HCT116 (cell line): ENCODE measurements around the gene DLX5. TPM values are rescaled to one million over a fixed set of nuclear protein-coding genes. Genes with fewer than 3 reads are reported as not detected.

Experiments
- ATAC-seq: fragments of 200-7000 bp; cut with Tn5 transposase; 2 replicates; pipeline ENCODE4 v1.9.1; 2020; ENCODE audit warnings: mild to moderate bottlenecking, moderate library complexity
- BruUV-seq: library from RNA; stranded (reverse); fragments of 400-500 nt; replicated peaks from 2 replicates; lab custom pipeline; 2021; lab: Mats Ljungman, UMichigan
- CTCF ChIA-PET: fragments of 300-600 bp; sonication (Branson Sonifier 250); formaldehyde crosslinking; loops from one replicate; lab custom pipeline; 2021; ENCODE audit warnings: antibody characterized with exemption; lab: Charles Lee
- POLR2A ChIA-PET: fragments of 300-600, 350-600 bp; sonication (Branson Sonifier 250); formaldehyde crosslinking; loops from one replicate; lab custom pipeline; 2021; ENCODE audit warnings: antibody characterized with exemption; lab: Charles Lee
- RAD21 ChIA-PET, 2 experiments: fragments of 300-600 bp; sonication (Branson Sonifier 250); formaldehyde crosslinking; loops; one replicate each; lab custom pipeline; 2023; ENCODE audit warnings: low total read pairs in 2 of 2; ENCODE audit not compliant: uncharacterized antibody in 2 of 2, unreplicated experiment in 2 of 2, low non-redundant PET in 1 of 2; lab: Charles Lee
- DNase-seq: peaks from one replicate; pipeline ENCODE4 v3.0.0-alpha.2; 2010; ENCODE audit warnings: low read depth, low spot score
- H2AFZ ChIP-seq: fragments of 200-600 bp; shearing (Covaris generic), sonication (generic); 2 replicates; pipeline ENCODE4 v1.6.1; 2017; ENCODE audit warnings: low read depth, mixed run types, mixed read lengths, antibody characterized with exemption, low read length; ENCODE audit not compliant: poor library complexity, severe bottlenecking
- H3K27ac ChIP-seq: 2 replicates; pipeline ENCODE4 v1.5.1; 2012; ENCODE audit warnings: low read depth, low read length
- H3K27me3 ChIP-seq: fragments of 200-600 bp; sonication (generic); 2 replicates; pipeline ENCODE4 v1.6.1; 2016; ENCODE audit warnings: mixed run types, low read length, mixed read lengths; ENCODE audit not compliant: insufficient read depth
- H3K36me3 ChIP-seq, 2 experiments: fragments of 200-500 bp in 1 of 2; fragments of 200-600 bp in 1 of 2; sonication (Bioruptor generic) in 1 of 2; sonication (generic) in 1 of 2; 2 replicates each; pipeline versions ENCODE4 v1.5.1 to v1.6.1; 2014 to 2016; ENCODE audit warnings: low read length in 2 of 2, inconsistent platforms in 1 of 2, mixed read lengths in 1 of 2, mixed run types in 1 of 2; ENCODE audit not compliant: insufficient read depth in 2 of 2, control insufficient read depth in 1 of 2
- H3K4me1 ChIP-seq, 2 experiments: fragments of 200-600 bp in 1 of 2; sonication (generic) in 1 of 2; 2 replicates each; pipeline versions ENCODE4 v1.5.1 to v1.6.1; 2012 to 2017; ENCODE audit warnings: low read length in 2 of 2, inconsistent platforms in 1 of 2, mild to moderate bottlenecking in 1 of 2, mixed read lengths in 1 of 2, mixed run types in 1 of 2, moderate library complexity in 1 of 2; ENCODE audit not compliant: insufficient read depth in 2 of 2, control insufficient read depth in 1 of 2
- H3K4me2 ChIP-seq: fragments of 200-600 bp; sonication (generic); 2 replicates; pipeline ENCODE4 v1.6.1; 2017; ENCODE audit warnings: mixed run types, low read length, mixed read lengths
- H3K4me3 ChIP-seq, 2 experiments: fragments of 200-600 bp in 1 of 2; sonication (generic) in 1 of 2; replicated peaks in 1 of 2; 2 replicates each; pipeline ENCODE4 v1.5.1; 2011 to 2016; ENCODE audit warnings: low read length in 2 of 2, control low read depth in 1 of 2, low read depth in 1 of 2, mild to moderate bottlenecking in 1 of 2, mixed read lengths in 1 of 2, mixed run types in 1 of 2
- H3K79me2 ChIP-seq: fragments of 200-600 bp; sonication (generic); 2 replicates; pipeline ENCODE4 v1.6.1; 2017; ENCODE audit warnings: mild to moderate bottlenecking, mixed run types, low read length, moderate library complexity, mixed read lengths; ENCODE audit not compliant: insufficient read depth
- H3K9ac ChIP-seq: fragments of 200-600 bp; sonication (generic); 2 replicates; pipeline ENCODE4 v1.6.1; 2016; ENCODE audit warnings: low read length, mixed read lengths
- H3K9me2 ChIP-seq: fragments of 200-600 bp; sonication (generic), shearing (Covaris generic); 2 replicates; pipeline ENCODE4 v1.6.1; 2017; ENCODE audit warnings: mixed run types, mild to moderate bottlenecking, moderate library complexity; ENCODE audit not compliant: insufficient read depth
- H3K9me3 ChIP-seq, 2 experiments: fragments of 200-500 bp in 1 of 2; fragments of 200-600 bp in 1 of 2; sonication (Bioruptor generic) in 1 of 2; sonication (generic) in 1 of 2; 2 replicates each; pipeline ENCODE4 v1.6.1; 2014 to 2017; ENCODE audit warnings: low read length in 2 of 2, mixed read lengths in 2 of 2, inconsistent platforms in 1 of 2, low read depth in 1 of 2, mild to moderate bottlenecking in 1 of 2, mixed run types in 1 of 2, moderate library complexity in 1 of 2; ENCODE audit not compliant: control insufficient read depth in 1 of 2, insufficient read depth in 1 of 2
- H4K20me1 ChIP-seq: fragments of 200-600 bp; sonication (generic), shearing (Covaris generic); 2 replicates; pipeline ENCODE4 v1.6.1; 2017; ENCODE audit warnings: mixed run types, mild to moderate bottlenecking, moderate library complexity; ENCODE audit not compliant: insufficient read depth
- ATF3 ChIP-seq: IDR thresholded peaks from 2 replicates; pipeline ENCODE4 v1.6.1; 2012
- CBX3 ChIP-seq: IDR thresholded peaks from 2 replicates; pipeline ENCODE4 v1.6.1; 2012; ENCODE audit warnings: low read depth
- CEBPB ChIP-seq: IDR thresholded peaks from 2 replicates; pipeline ENCODE4 v1.6.1; 2012; ENCODE audit warnings: low read depth
- CTCF ChIP-seq, 3 experiments: fragments of 200-600 bp in 1 of 3; sonication (generic) in 1 of 3; IDR thresholded peaks in 2 of 3; conservative IDR thresholded peaks in 1 of 3; 2 replicates each; pipeline ENCODE4 v1.5.1; 2012 to 2017; ENCODE audit warnings: low read depth in 2 of 3, low read length in 2 of 3, antibody characterized with exemption in 1 of 3, borderline replicate concordance in 1 of 3, control low read depth in 1 of 3, mild to moderate bottlenecking in 1 of 3, mixed read lengths in 1 of 3, mixed run types in 1 of 3, moderate library complexity in 1 of 3; ENCODE audit not compliant: insufficient read depth in 1 of 3
- EZH2phosphoT487 ChIP-seq: fragments of 200-600 bp; IDR thresholded peaks from 2 replicates; pipeline ENCODE4 v1.6.1; 2018; ENCODE audit warnings: antibody characterized with exemption, borderline replicate concordance
- FOSL1 ChIP-seq: IDR thresholded peaks from 2 replicates; pipeline ENCODE4 v1.6.1; 2012; ENCODE audit warnings: low read depth
- MAX ChIP-seq: IDR thresholded peaks from 2 replicates; pipeline ENCODE4 v1.6.1; 2012
- POLR2A ChIP-seq: IDR thresholded peaks from 2 replicates; pipeline ENCODE4 v1.7.0; 2011; ENCODE audit warnings: borderline replicate concordance; ENCODE audit not compliant: insufficient read depth, insufficient read length; ENCODE audit errors: extremely low read depth
- POLR2AphosphoS5 ChIP-seq: IDR thresholded peaks from 2 replicates; pipeline ENCODE4 v1.6.1; 2011; ENCODE audit warnings: mild to moderate bottlenecking, low read depth, low read length, moderate library complexity
- RAD21 ChIP-seq: IDR thresholded peaks from 2 replicates; pipeline ENCODE4 v1.6.1; 2012; ENCODE audit warnings: low read depth, mild to moderate bottlenecking
- REST ChIP-seq: IDR thresholded peaks from 2 replicates; pipeline ENCODE4 v1.6.1; 2012; ENCODE audit warnings: low read depth
- SIN3A ChIP-seq: IDR thresholded peaks from 2 replicates; pipeline ENCODE4 v1.6.1; 2012; ENCODE audit warnings: low read depth
- SP1 ChIP-seq: IDR thresholded peaks from 2 replicates; pipeline ENCODE4 v1.6.1; 2012; ENCODE audit warnings: low read depth
- SRF ChIP-seq: IDR thresholded peaks from 2 replicates; pipeline ENCODE4 v1.6.1; 2012; ENCODE audit warnings: low read depth
- ZBTB33 ChIP-seq: IDR thresholded peaks from 2 replicates; pipeline ENCODE4 v1.6.1; 2011; ENCODE audit warnings: mild to moderate bottlenecking, low read length, moderate library complexity; ENCODE audit not compliant: insufficient replicate concordance; ENCODE audit errors: extremely low read depth
- ZFX ChIP-seq: fragments of 450-650 bp; IDR thresholded peaks from 2 replicates; pipeline ENCODE4 v1.6.1; 2017
- ZNF274 ChIP-seq: fragments of 200-500 bp; sonication (Bioruptor generic); IDR thresholded peaks from 2 replicates; pipeline ENCODE4 v1.6.1; 2014; ENCODE audit warnings: mild to moderate bottlenecking, low read depth, low read length, inconsistent platforms
- intact Hi-C: fragments of 100-400 bp; cut with micrococcal nuclease; formaldehyde crosslinking; loops from 2 replicates; pipeline ENCODE4 v1.10.0; 2022
- total RNA-seq: library from RNA; stranded (reverse); gene quantifications from one replicate; pipeline ENCODE4 v1.2.1, GENCODE V29; 2021; ENCODE audit not compliant: unreplicated experiment

Gene DLX5
- total RNA-seq, 1 experiment from 2014 or later, result not detected

DNA sequence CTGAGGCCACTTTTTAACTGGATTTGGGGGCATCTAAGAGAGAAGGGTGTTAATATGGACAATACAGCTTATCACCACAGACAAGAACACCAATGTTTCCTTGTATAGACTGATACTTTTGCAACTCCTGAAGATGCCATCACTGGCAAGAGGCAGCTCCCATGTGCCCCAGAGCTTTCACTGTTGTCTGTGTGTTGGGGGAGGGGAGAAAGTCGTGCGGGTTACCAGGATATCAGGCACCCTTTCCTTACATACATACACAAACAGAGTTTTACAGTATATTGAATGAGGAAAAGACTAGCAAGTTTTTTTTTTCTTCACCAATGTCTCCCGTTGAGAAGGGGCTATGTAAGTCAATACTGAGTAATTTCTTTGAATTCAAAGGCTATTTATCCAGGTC lies 23.4 kb downstream of the DLX5 start (continued):
- no peak for TF ChIP-seq CTCF (IDR thresholded peaks at IDR 0.05 in 2 of 3, conservative IDR thresholded peaks at IDR 0.05 in 1 of 3; ENCODE audit: borderline replicate concordance in 1 of 3, insufficient read depth in 1 of 3, low read depth in 2 of 3, low read length in 2 of 3)

GRCh38 chr7:96998744-96999143 lies 25.9 kb downstream of the DLX5 start:
- RAD21 ChIA-PET, result no interaction called here
- TF ChIP-seq CEBPB, result no peak
- no peak for TF ChIP-seq ZBTB33
- no peak for TF ChIP-seq ATF3
- no peak for TF ChIP-seq ZNF274
- TF ChIP-seq SIN3A, result no peak
- no peak for TF ChIP-seq MAX
- no peak for TF ChIP-seq POLR2A
- TF ChIP-seq SP1, result no peak
- no peak for TF ChIP-seq RAD21
- no peak for TF ChIP-seq REST
- TF ChIP-seq SRF, result no peak
- no peak for TF ChIP-seq CBX3
- no peak for TF ChIP-seq FOSL1
- no peak for TF ChIP-seq EZH2phosphoT487
- TF ChIP-seq POLR2AphosphoS5, result no peak
- no peak for TF ChIP-seq ZFX
- Histone ChIP-seq H3K4me3 (no peak overlapping the region), H3K27me3 (peaks cover 43% of the 10 kb centered on the region), H3K9me3 (no peaks in the 10 kb centered on the region), H3K4me1 (no peaks in the 10 kb centered on the region), H3K9me2 (no peaks in the 10 kb centered on the region), H4K20me1 (no peaks in the 10 kb centered on the region), H2AFZ (no peak overlapping the region), H3K79me2 (no peaks in the 10 kb centered on the region), H3K4me2 (no peak overlapping the region), H3K36me3 (no peaks in the 10 kb centered on the region), H3K27ac (no peak overlapping the region), H3K9ac (no peak overlapping the region)
- POLR2A ChIA-PET, result no interaction called here
- ATAC-seq, result no peak
- BruUV-seq, result no TSS peak
- CTCF ChIA-PET, result no interaction called here
- no peak for DNase-seq
- intact Hi-C loops, result no loop called here
